Fibroblast of villous mesenchyme (primary cell): ENCODE data around the gene EDC3. TPM values are rescaled to one million over a fixed set of nuclear protein-coding genes. Genes with fewer than 3 reads are reported as not detected.

Experiments used
- DNase-seq: peaks from one replicate; pipeline ENCODE4 v3.0.0-alpha.2; 2010; ENCODE audit warnings: low read depth
- H3K4me3 ChIP-seq: 2 replicates; pipeline ENCODE4 v1.5.1; 2011; ENCODE audit warnings: low read depth, mild to moderate bottlenecking, low read length
- total RNA-seq: library from RNA; depleted of rRNA; stranded (reverse); fragments of >200 nt; gene quantifications from 2 replicates; pipeline ENCODE4 v1.2.3, GENCODE V29; 2012
- TF ChIP-seq, protein P1 (sequence below): IDR thresholded peaks from 2 replicates; pipeline ENCODE4 v1.5.1; 2012; ENCODE audit warnings: low read depth, mild to moderate bottlenecking, low read length; ENCODE audit not compliant: insufficient read depth

EDC3 gene
- total RNA-seq, 1 donor = 11.7 TPM

DNA sequence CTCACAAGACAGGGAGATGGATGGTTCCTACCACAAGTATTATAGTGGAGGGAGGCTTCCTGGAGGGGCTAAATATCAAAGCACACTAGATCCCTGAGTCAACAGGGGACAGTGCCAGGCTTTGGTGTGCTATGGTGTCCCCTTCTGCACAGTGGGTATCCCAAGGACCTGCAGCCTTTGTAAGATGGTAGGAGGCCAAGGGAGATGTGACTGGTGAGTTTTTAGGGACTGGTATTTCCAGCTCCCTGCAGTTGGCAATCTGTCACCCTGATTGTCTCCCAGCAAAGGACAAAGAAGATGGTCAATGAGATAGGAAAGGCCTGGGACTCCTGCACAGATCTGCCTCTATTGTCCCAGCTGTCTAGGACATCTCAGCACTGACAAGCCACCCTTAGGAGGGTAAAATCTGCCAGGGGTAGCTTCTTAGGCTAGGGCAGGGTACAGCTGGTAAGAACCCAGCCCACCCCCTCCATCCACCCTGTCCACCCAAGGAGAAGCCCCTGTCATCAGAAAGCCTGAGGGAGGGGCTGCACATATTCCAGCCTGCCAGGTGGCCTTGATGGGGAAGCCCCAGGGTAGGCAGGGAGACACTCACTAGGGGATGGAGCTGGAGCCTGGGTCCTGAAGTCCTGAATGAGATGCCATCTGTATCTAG, 28.9 kb upstream of the EDC3 start:
- TF ChIP-seq, protein P1, sequence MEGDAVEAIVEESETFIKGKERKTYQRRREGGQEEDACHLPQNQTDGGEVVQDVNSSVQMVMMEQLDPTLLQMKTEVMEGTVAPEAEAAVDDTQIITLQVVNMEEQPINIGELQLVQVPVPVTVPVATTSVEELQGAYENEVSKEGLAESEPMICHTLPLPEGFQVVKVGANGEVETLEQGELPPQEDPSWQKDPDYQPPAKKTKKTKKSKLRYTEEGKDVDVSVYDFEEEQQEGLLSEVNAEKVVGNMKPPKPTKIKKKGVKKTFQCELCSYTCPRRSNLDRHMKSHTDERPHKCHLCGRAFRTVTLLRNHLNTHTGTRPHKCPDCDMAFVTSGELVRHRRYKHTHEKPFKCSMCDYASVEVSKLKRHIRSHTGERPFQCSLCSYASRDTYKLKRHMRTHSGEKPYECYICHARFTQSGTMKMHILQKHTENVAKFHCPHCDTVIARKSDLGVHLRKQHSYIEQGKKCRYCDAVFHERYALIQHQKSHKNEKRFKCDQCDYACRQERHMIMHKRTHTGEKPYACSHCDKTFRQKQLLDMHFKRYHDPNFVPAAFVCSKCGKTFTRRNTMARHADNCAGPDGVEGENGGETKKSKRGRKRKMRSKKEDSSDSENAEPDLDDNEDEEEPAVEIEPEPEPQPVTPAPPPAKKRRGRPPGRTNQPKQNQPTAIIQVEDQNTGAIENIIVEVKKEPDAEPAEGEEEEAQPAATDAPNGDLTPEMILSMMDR = no peak
- DNase-seq = no peak
- H3K4me3 ChIP-seq = no peak overlapping the region

DNA sequence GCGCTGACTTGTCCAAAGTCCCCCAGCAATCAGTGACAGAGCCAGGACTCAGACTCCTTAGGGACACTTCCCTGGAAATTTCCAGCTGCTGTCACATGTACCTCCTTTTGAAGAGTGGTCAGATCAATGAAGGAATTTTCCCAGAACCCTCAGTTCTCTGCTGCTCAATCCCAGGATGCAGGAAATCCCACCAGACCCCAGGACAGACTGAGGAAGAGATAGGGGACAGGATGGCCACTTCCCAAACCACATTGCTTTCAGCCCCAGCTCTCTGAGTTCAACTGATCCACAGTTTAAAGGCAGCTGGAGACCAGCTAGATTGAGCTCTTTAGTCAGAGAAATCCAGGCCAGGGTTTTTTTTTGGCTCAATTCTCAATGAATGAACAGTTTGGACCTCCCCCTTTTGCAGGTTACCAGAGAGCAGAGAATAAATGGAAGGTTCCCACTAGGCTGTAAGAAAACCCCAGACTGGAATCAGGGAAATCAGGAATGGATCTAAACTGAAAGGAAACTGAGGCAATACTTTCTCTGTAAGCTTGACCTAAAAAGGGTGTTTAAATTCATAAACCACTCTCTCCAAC, 28.0 kb upstream of the EDC3 start:
- no peak overlapping the region for H3K4me3 ChIP-seq
- peak; percentile 53 for DNase-seq
- TF ChIP-seq, protein P1 = no peak

DNA sequence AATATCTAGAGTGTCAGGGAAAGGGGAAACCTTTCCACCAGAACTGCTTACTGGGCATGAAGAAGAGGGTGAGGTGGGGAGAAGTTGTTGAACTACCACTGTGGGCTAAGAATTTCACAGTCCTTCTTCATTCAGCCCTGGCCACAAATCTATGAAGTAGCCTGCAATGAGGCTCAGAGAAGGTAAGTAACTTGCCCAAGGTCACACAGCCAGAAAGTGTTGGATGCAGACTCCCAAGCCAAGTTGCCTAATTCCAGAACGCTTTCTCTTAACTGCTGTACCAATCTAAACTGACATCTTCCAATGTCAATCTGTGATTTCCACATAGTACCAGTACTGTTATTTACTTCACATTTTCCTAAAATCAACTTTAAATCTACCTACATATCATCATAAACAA, 27.4 kb upstream of the EDC3 start:
- TF ChIP-seq, protein P1 = no peak
- no peak overlapping the region for H3K4me3 ChIP-seq
- DNase-seq = no peak

DNA sequence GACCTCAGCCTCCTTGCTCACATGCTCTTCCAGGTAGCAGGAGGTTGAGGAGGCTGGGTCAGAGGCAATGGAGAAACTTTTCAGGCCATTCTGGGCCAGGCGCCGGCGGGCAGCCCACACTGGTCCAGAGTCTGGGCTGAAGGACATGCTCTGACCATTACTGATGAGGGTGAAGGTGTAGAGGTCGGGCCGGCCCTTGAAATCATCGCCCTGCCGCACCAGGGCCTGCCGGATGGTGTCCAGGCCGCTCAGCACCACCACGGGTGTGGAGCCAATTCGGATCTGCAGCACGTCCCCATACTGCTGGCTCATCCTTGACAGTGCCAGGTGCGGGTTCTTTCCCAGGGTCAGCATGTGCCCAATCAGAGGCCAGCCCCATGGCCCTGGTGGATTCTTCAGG, 26.8 kb upstream of the EDC3 start:
- DNase-seq = no peak
- TF ChIP-seq, protein P1 = no peak

DNA sequence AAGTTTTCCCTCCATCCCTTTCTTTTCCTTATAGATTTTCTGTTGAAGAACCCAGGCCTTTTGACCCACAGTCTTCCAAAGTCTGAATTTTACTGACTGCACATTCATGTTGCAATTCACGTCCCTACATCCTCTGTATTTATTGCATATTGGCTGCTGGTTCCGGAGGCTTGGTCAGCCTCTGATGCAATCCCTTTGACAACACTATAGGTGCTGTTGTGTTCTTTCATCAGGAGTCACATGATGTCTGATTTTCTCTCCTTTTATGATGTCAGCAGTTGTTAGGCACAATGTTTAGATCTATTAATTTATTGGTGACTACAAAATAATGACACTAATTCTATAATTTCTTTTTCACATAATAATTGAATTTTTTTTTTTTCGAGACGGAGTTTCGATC, 20.8 kb upstream of the EDC3 start:
- TF ChIP-seq, protein P1 = no peak
- peak; percentile 20 for DNase-seq

More for the DNA sequence above, 26.8 kb upstream of the EDC3 start:
- H3K4me3 ChIP-seq = no peak overlapping the region

DNA sequence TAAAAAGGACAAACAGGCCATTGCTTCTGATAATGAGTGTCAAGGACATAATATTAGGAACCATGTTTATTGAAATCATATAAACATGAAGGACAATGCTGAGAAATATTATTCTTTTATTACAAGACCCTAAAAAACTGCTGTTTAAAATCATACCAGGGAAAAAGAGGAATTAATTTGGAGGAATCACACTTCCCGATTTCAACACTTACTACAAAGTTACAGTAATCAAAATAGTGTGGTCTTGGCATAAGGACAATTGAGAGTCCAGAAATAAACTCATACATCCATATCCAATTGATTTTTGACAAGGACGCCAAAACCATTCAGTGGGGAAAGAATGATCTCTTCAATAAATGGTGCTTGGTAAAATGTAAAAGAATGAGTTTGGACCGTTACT, 16.5 kb upstream of the EDC3 start:
- DNase-seq = no peak
- H3K4me3 ChIP-seq = no peak overlapping the region
- TF ChIP-seq, protein P1 = no peak

More for the DNA sequence above, 20.8 kb upstream of the EDC3 start:
- H3K4me3 ChIP-seq = no peak overlapping the region
